ENCODE data around the gene ZNF653.

The ZNF653 gene

GRCh38 chr19:11446652-11447301 lies 58.9 kb downstream of the ZNF653 start:
- Histone ChIP-seq H3K4me3 (ENCODE audit: insufficient read depth in 1 of 2, low read depth in 1 of 2, low read length in 2 of 2) (no peak overlapping the region), H3K79me1 (replicated peaks; ENCODE audit: low read length, poor library complexity, severe bottlenecking) (peaks cover 36% of the 10 kb centered on the region), H4K91ac (ENCODE audit: low read length) (peak overlapping the region; percentile 34), H3K27me3 (ENCODE audit: control insufficient read depth in 1 of 2, insufficient read depth in 1 of 2, low read length in 2 of 2) (no peaks in the 10 kb centered on the region), H2BK5ac (ENCODE audit: low read depth, low read length, poor library complexity, severe bottlenecking) (no peak overlapping the region), H3K18ac (ENCODE audit: low read depth in 1 of 2, low read length in 2 of 2) (no peak overlapping the region), H3K4me2 (ENCODE audit: low read length, poor library complexity, severe bottlenecking) (no peak overlapping the region), H3K4ac (ENCODE audit: low read depth in 1 of 2, low read length in 2 of 2) (no peak overlapping the region), H2BK12ac (ENCODE audit: low read length in 2 of 2) (no peak overlapping the region), H3K27ac (ENCODE audit: low read length, poor library complexity, severe bottlenecking) (no peak overlapping the region), H2AFZ (ENCODE audit: low read depth, low read length) (no peak overlapping the region), H3K9me3 (ENCODE audit: control insufficient read depth, low read length) (no peaks in the 10 kb centered on the region), H3K9ac (ENCODE audit: low read length) (no peak overlapping the region), H3K4me1 (ENCODE audit: control insufficient read depth, insufficient read depth, low read depth, low read length) (peaks cover 8% of the 10 kb centered on the region), H4K8ac (ENCODE audit: low read length) (peak overlapping the region; percentile 48), H3K36me3 (ENCODE audit: control insufficient read depth in 1 of 2, insufficient read depth in 2 of 2, low read depth in 1 of 2, low read length in 2 of 2) (peaks cover 62 to 86% of the 10 kb centered on the region in 2 experiments), H2BK15ac (ENCODE audit: low read depth, poor library complexity, severe bottlenecking) (no peak overlapping the region), H3K23ac (ENCODE audit: low read length in 2 of 2) (no peak overlapping the region), H2BK120ac (ENCODE audit: low read depth, low read length) (no peak overlapping the region), H3K14ac (ENCODE audit: low read length in 2 of 2) (no peak overlapping the region), H2AK5ac (ENCODE audit: low read length, severe bottlenecking) (no peak overlapping the region)
- 73% methylated on average over 12 of the region's 23 CpGs for WGBS
- peak; percentile 40 for DNase-seq

GRCh38 chr19:11446271-11446651 lies 59.4 kb downstream of the ZNF653 start:
- Histone ChIP-seq H2AFZ (ENCODE audit: low read depth, low read length) (no peak overlapping the region), H2AK5ac (ENCODE audit: low read length, severe bottlenecking) (no peak overlapping the region), H3K4ac (ENCODE audit: low read depth in 1 of 2, low read length in 2 of 2) (no peak overlapping the region), H3K18ac (ENCODE audit: low read depth in 1 of 2, low read length in 2 of 2) (no peak overlapping the region), H3K79me1 (replicated peaks; ENCODE audit: low read length, poor library complexity, severe bottlenecking) (peaks cover 41% of the 10 kb centered on the region), H2BK5ac (ENCODE audit: low read depth, low read length, poor library complexity, severe bottlenecking) (no peak overlapping the region), H3K36me3 (ENCODE audit: control insufficient read depth in 1 of 2, insufficient read depth in 2 of 2, low read depth in 1 of 2, low read length in 2 of 2) (peaks cover 67 to 91% of the 10 kb centered on the region in 2 experiments), H4K91ac (ENCODE audit: low read length) (no peak overlapping the region), H3K4me3 (ENCODE audit: insufficient read depth in 1 of 2, low read depth in 1 of 2, low read length in 2 of 2) (no peak overlapping the region), H3K4me1 (ENCODE audit: control insufficient read depth, insufficient read depth, low read depth, low read length) (peaks cover 4% of the 10 kb centered on the region), H3K27me3 (ENCODE audit: control insufficient read depth in 1 of 2, insufficient read depth in 1 of 2, low read length in 2 of 2) (no peaks in the 10 kb centered on the region), H3K23ac (ENCODE audit: low read length in 2 of 2) (no peak overlapping the region), H2BK15ac (ENCODE audit: low read depth, poor library complexity, severe bottlenecking) (no peak overlapping the region), H3K27ac (ENCODE audit: low read length, poor library complexity, severe bottlenecking) (no peak overlapping the region), H2BK120ac (ENCODE audit: low read depth, low read length) (no peak overlapping the region), H3K14ac (ENCODE audit: low read length in 2 of 2) (no peak overlapping the region), H3K9me3 (ENCODE audit: control insufficient read depth, low read length) (no peaks in the 10 kb centered on the region), H3K9ac (ENCODE audit: low read length) (no peak overlapping the region), H3K4me2 (ENCODE audit: low read length, poor library complexity, severe bottlenecking) (no peak overlapping the region), H2BK12ac (ENCODE audit: low read length in 2 of 2) (no peak overlapping the region), H4K8ac (ENCODE audit: low read length) (no peak overlapping the region)
- no peak for DNase-seq
- WGBS, result 92% methylated on average over 14 of the region's 14 CpGs

- Histone ChIP-seq H2AFZ (ENCODE audit: low read depth, low read length) (no peak overlapping the region), H4K91ac (ENCODE audit: low read length) (no peak overlapping the region), H3K27me3 (ENCODE audit: control insufficient read depth in 1 of 2, insufficient read depth in 1 of 2, low read length in 2 of 2) (no peaks in the 10 kb centered on the region), H3K23ac (ENCODE audit: low read length in 2 of 2) (no peak overlapping the region), H3K18ac (ENCODE audit: low read depth in 1 of 2, low read length in 2 of 2) (no peak overlapping the region), H3K4me2 (ENCODE audit: low read length, poor library complexity, severe bottlenecking) (no peak overlapping the region), H3K4me1 (ENCODE audit: control insufficient read depth, insufficient read depth, low read depth, low read length) (peaks cover 4% of the 10 kb centered on the region), H3K79me1 (replicated peaks; ENCODE audit: low read length, poor library complexity, severe bottlenecking) (peaks cover 49% of the 10 kb centered on the region), H3K36me3 (ENCODE audit: control insufficient read depth in 1 of 2, insufficient read depth in 2 of 2, low read depth in 1 of 2, low read length in 2 of 2) (peaks cover 75 to 92% of the 10 kb centered on the region in 2 experiments), H2BK12ac (ENCODE audit: low read length in 2 of 2) (no peak overlapping the region), H4K8ac (ENCODE audit: low read length) (no peak overlapping the region), H2BK120ac (ENCODE audit: low read depth, low read length) (no peak overlapping the region), H3K4me3 (ENCODE audit: insufficient read depth in 1 of 2, low read depth in 1 of 2, low read length in 2 of 2) (no peak overlapping the region), H3K27ac (ENCODE audit: low read length, poor library complexity, severe bottlenecking) (no peak overlapping the region), H3K9me3 (ENCODE audit: control insufficient read depth, low read length) (no peaks in the 10 kb centered on the region), H2AK5ac (ENCODE audit: low read length, severe bottlenecking) (no peak overlapping the region), H2BK5ac (ENCODE audit: low read depth, low read length, poor library complexity, severe bottlenecking) (no peak overlapping the region), H3K14ac (ENCODE audit: low read length in 2 of 2) (no peak overlapping the region), H3K9ac (ENCODE audit: low read length) (no peak overlapping the region), H3K4ac (ENCODE audit: low read depth in 1 of 2, low read length in 2 of 2) (no peak overlapping the region), H2BK15ac (ENCODE audit: low read depth, poor library complexity, severe bottlenecking) (no peak overlapping the region)
- DNase-seq, result no peak
- WGBS, result 91% methylated on average over 13 of the region's 13 CpGs
Measured at GRCh38 chr19:11445141-11445540, 60.5 kb downstream of the ZNF653 start.

DNA sequence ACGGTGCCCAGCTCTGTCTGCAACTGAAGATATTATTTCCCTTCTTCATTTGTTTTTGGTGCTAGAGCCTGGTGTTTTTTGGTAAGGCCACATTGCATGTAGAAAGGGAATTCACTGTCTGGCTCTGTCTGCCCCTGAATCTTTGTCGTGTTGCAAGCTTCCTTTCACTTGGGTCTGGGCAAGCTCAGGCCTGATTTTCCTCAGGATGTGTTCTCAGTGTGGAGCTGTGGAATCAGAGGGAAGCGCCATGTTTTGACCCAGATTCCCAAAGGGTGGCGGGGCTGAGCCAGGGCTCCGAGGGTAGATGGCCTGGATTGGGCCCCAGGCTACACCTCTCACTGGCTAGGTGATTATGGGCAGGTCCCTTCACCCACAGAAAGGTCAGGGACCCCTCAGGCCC lies 61.6 kb downstream of the ZNF653 start:
- Histone ChIP-seq H3K18ac (ENCODE audit: low read depth in 1 of 2, low read length in 2 of 2) (no peak overlapping the region), H3K14ac (ENCODE audit: low read length in 2 of 2) (no peak overlapping the region), H3K4me1 (ENCODE audit: control insufficient read depth, insufficient read depth, low read depth, low read length) (peaks cover 4% of the 10 kb centered on the region), H3K4me2 (ENCODE audit: low read length, poor library complexity, severe bottlenecking) (no peak overlapping the region), H3K27ac (ENCODE audit: low read length, poor library complexity, severe bottlenecking) (no peak overlapping the region), H4K8ac (ENCODE audit: low read length) (no peak overlapping the region), H2BK5ac (ENCODE audit: low read depth, low read length, poor library complexity, severe bottlenecking) (no peak overlapping the region), H2AK5ac (ENCODE audit: low read length, severe bottlenecking) (no peak overlapping the region), H3K23ac (ENCODE audit: low read length in 2 of 2) (no peak overlapping the region), H3K9me3 (ENCODE audit: control insufficient read depth, low read length) (no peaks in the 10 kb centered on the region), H3K27me3 (ENCODE audit: control insufficient read depth in 1 of 2, insufficient read depth in 1 of 2, low read length in 2 of 2) (no peaks in the 10 kb centered on the region), H2BK120ac (ENCODE audit: low read depth, low read length) (no peak overlapping the region), H4K91ac (ENCODE audit: low read length) (no peak overlapping the region), H3K79me1 (replicated peaks; ENCODE audit: low read length, poor library complexity, severe bottlenecking) (peaks cover 54% of the 10 kb centered on the region), H3K4ac (ENCODE audit: low read depth in 1 of 2, low read length in 2 of 2) (no peak overlapping the region), H2BK15ac (ENCODE audit: low read depth, poor library complexity, severe bottlenecking) (no peak overlapping the region), H2BK12ac (ENCODE audit: low read length in 2 of 2) (no peak overlapping the region), H3K9ac (ENCODE audit: low read length) (no peak overlapping the region), H2AFZ (ENCODE audit: low read depth, low read length) (no peak overlapping the region), H3K36me3 (ENCODE audit: control insufficient read depth in 1 of 2, insufficient read depth in 2 of 2, low read depth in 1 of 2, low read length in 2 of 2) (peaks cover 75 to 91% of the 10 kb centered on the region in 2 experiments), H3K4me3 (ENCODE audit: insufficient read depth in 1 of 2, low read depth in 1 of 2, low read length in 2 of 2) (no peak overlapping the region)
- DNase-seq, result no peak
- 94% methylated on average over 5 of the region's 5 CpGs for WGBS
